Measurements from ENCODE around the gene ZNF500.
A peak's percentile ranks its signal among the peaks of the same experiment; 100 is the strongest.

The ZNF500 gene

DNA sequence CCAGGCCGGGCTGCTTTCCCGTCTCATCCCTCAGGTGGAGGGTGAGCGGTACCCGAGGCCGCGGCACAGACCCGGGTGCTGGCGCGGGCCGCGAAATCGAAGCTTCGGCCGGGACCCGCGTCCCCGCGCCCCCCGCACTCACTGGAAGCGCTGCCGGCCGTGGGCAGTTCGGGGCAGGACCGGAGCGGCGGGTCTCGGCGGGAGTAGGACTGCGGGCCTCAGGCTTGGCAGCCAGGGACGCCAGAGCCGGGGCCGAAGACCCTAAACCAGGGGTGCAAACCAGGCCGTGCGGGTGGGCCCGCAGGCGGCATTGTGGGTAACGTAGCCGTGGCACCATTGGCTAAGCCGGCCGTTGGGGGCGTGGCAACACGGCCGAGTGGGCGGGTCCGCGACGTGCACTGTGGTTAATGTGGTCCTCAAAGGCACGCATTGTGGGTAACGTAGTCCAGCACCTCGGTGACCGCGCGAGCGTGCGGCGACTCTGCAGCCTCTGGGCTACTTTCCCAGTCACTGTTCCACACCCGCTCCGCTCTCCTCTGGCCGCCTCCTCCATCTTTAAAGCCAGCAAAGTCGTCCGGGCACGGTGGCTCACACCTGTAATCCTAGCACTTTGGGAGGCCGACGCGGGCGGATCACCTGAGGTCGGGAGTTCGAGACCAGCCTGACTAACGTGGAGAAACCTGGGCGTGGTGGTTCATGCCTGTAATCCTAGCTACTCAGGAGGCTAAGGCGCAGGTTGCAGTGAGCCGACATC lies at the start of gene ZNF500:
Gene ZNF500, minus strand, starts transcription at position 288 of the 754 bp plus-strand sequence. CDS start 1,184 bp downstream, outside the sequence.
- peak; percentile 99 for DNase-seq (ENCODE audit: low read depth, low spot score)

- DNase-seq (ENCODE audit: low read depth, low spot score) = no peak
Observed at GRCh38 chr16:4814542-4815173, 47.7 kb upstream of the ZNF500 start.

DNA sequence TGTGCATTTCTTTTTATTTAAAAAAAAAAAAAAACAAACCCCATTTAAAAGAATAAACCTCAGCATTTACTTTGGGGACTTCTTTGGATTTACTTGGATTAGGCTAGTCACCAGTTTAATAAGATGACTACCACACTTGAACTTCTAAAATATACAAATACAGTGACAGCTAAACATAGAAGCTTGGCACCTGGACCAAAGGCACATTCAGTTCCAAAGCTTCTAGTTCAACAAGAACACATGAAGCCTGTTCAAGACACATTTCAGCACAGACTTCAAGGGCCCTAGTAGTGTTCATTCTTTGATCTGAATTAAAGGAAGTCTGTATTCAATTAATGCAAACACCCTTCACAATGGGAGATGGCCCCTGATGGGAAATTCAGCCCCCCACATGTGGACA lies 47.1 kb upstream of the ZNF500 start:
- DNase-seq (ENCODE audit: low read depth, low spot score) = no peak

DNA sequence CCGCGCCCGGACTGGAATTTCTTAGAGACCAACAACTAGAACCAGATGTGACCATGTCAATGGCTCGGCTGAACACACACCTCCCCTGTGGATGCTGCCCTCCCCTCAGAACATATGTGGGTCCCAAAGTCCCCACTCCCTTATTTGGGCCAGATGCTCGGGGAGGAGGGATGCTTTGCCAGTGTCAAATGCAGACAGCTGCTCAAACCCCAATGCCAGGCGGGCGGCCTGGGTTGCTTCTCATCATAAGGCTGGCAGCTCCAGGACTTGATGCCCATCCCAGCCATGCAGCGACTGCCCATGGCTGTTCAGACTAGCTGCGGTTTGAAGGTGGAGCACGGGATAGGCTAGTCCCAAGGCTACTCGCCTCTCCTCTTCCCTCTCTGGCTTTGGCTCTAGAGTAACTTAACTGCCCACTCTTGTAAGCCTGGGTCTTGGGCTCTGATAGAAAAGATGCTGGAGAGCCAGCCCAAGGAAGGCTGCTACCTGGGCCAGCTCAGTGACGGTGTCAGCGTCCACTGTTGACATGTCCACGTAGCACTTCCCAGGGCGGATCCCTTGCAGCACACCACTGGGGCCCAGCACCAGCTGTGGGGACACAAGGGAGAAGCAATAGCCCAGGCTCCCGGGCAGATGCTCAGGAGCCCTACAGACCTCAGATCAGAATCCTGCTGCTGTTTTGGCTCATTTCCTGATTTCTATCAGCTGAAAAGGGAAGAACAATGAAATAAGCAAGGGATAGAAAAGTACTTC lies 46.5 kb upstream of the ZNF500 start:
- no peak for DNase-seq (ENCODE audit: low read depth, low spot score)

GRCh38 chr16:4811773-4812172 lies 44.8 kb upstream of the ZNF500 start:
- DNase-seq (ENCODE audit: low read depth, low spot score) = no peak

DNA sequence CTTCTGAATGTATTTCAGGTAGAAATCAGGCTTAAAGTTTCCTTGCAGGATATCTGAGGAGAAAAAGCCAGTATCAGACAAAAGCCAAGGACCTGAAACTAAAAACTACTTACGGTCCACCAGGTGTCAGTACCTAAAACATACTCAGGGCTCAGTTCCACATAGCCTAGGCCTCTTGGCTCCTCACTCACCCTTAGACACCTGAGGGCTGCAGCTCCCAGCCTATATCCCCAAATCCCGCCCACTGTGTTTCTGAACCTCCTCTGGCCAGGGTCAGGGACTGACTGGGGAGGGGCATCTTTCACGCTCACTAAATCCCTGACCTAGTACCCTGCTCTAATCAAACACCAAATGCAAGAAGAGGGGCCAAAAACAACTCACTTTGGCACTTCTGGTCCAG lies 44.3 kb upstream of the ZNF500 start:
- DNase-seq (ENCODE audit: low read depth, low spot score) = no peak

- DNase-seq (ENCODE audit: low read depth, low spot score) = no peak
Observed at GRCh38 chr16:4806280-4806679, 39.3 kb upstream of the ZNF500 start.

- DNase-seq (ENCODE audit: low read depth, low spot score) = no peak
Observed at GRCh38 chr16:4805231-4805630, 38.3 kb upstream of the ZNF500 start.

- DNase-seq (ENCODE audit: low read depth, low spot score) = no peak
Observed at GRCh38 chr16:4803898-4804762, 37.2 kb upstream of the ZNF500 start.

- peak; percentile 17 for DNase-seq (ENCODE audit: low read depth, low spot score)
Observed at GRCh38 chr16:4803401-4803844, 36.5 kb upstream of the ZNF500 start.

GRCh38 chr16:4802659-4803287 lies 35.8 kb upstream of the ZNF500 start:
- DNase-seq (ENCODE audit: low read depth, low spot score) = peak; percentile 97

DNA sequence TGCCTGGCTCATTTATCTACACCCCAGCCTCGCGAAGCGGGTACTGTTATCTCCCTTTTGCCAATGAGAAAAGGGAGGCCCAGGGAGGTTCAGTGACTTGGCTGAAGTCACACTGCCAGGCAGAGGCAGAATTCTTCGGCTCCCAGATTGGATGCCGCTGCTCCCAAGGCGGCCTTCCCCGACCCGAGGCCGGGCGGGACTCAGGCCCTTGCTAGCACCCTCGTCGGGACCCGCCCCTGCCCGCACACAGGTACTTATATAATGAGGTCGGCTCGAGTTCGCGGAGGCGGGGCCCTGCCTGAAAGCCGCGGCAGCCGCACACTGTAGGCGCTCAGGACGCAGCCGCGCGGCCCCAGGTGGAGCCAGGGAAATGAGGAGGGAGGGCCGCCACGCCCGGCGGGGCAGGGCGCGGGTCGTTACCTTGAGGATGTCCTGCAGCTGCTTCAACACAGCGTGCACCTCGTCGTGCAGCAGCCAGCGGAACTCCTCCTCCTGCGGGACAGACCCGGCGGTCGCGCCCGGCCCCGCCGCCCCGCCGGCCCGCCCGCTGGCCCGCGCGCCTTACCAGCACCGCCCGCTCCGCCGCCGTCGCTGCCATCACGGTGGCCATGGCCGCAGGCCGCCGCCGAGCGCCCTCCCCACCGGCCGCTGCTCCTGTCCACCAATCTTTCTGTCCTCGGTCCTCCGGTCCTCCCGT lies 35.1 kb upstream of the ZNF500 start, which contains the start of gene ROGDI:
Gene ROGDI, minus strand, starts transcription at position 672 of the 697 bp plus-strand sequence. Its CDS starts 62 bp downstream, at position 610.
- peak; percentile 72 for DNase-seq (ENCODE audit: low read depth, low spot score)

GRCh38 chr16:4801051-4801961 lies 34.3 kb upstream of the ZNF500 start:
- DNase-seq (ENCODE audit: low read depth, low spot score) = peak; percentile 12

- DNase-seq (ENCODE audit: low read depth, low spot score) = no peak
Observed at GRCh38 chr16:4800290-4801041, 33.5 kb upstream of the ZNF500 start.

- no peak for DNase-seq (ENCODE audit: low read depth, low spot score)
Observed at GRCh38 chr16:4799171-4799855, 32.4 kb upstream of the ZNF500 start.

DNA sequence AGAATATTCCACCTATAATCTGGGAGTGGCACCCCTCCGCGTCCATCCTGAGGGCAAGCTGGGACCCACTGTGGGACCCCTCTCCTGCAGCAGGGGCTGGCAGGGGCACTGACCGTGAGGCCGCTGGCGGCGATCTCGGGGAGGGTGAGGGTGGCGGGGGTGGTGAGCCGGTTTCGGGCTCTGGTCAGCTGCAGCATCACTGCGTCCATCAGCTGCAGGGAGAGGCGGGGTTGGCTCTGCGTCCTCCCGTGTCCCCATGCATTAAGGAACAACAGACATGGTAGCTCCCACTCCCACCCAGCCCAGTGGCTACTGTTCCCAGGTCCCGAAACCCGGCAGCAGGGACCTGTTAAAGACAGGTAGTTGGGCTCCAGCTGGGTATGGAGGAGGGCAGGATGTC lies 31.5 kb upstream of the ZNF500 start:
- DNase-seq (ENCODE audit: low read depth, low spot score) = no peak

GRCh38 chr16:4797805-4798252 lies 30.9 kb upstream of the ZNF500 start:
- DNase-seq (ENCODE audit: low read depth, low spot score) = no peak
